GM23338 (cell line): ENCODE data around the gene STK17A. TPM values are rescaled to one million over a fixed set of nuclear protein-coding genes. Genes with fewer than 3 reads are reported as not detected.

ENCODE experiments used
- ATAC-seq: fragments of 200-7000 bp; cut with Tn5 transposase; 3 replicates; pipeline ENCODE4 v1.9.1; 2020
- DNase-seq: peaks from one replicate; pipeline ENCODE4 v3.0.0-alpha.2; 2015; ENCODE audit warnings: low spot score
- H2AFZ ChIP-seq: fragments of 200-600 bp; sonication (generic); 2 replicates; pipeline ENCODE4 v1.8.0; 2016; ENCODE audit warnings: antibody characterized with exemption, mild to moderate bottlenecking, moderate library complexity
- H3F3A ChIP-seq: fragments of 200-600 bp; sonication (generic); replicated peaks from 2 replicates; pipeline ENCODE4 v1.8.0; 2017; ENCODE audit warnings: antibody characterized with exemption, mixed run types, low read depth
- H3K27ac ChIP-seq: fragments of 200-600 bp; sonication (generic); 2 replicates; pipeline ENCODE4 v1.6.1; 2016; ENCODE audit warnings: low read depth
- H3K27me3 ChIP-seq: fragments of 200-600 bp; sonication (generic); 2 replicates; pipeline ENCODE4 v1.8.0; 2016; ENCODE audit warnings: mild to moderate bottlenecking, mixed run types, moderate library complexity; ENCODE audit not compliant: insufficient read depth
- H3K36me3 ChIP-seq: fragments of 200-600 bp; sonication (generic); 2 replicates; pipeline ENCODE4 v1.8.0; 2016; ENCODE audit warnings: mild to moderate bottlenecking; ENCODE audit not compliant: insufficient read depth
- H3K4me1 ChIP-seq: fragments of 200-600 bp; sonication (generic); 2 replicates; pipeline ENCODE4 v1.8.0; 2016; ENCODE audit warnings: mild to moderate bottlenecking, moderate library complexity; ENCODE audit not compliant: insufficient read depth
- H3K4me2 ChIP-seq: fragments of 200-600 bp; sonication (generic); 2 replicates; pipeline ENCODE4 v1.7.1; 2017; ENCODE audit warnings: mixed run types
- H3K4me3 ChIP-seq: fragments of 200-600 bp; sonication (generic); 2 replicates; pipeline ENCODE4 v1.6.1; 2016; ENCODE audit warnings: mixed run types
- H3K79me2 ChIP-seq: fragments of 200-600 bp; sonication (generic); replicated peaks from 2 replicates; pipeline ENCODE4 v1.8.0; 2017; ENCODE audit warnings: mild to moderate bottlenecking; ENCODE audit not compliant: insufficient read depth
- H3K9me2 ChIP-seq: fragments of 200-600 bp; sonication (generic); 2 replicates; pipeline ENCODE4 v1.8.0; 2017; ENCODE audit not compliant: insufficient read depth
- H4K20me1 ChIP-seq: fragments of 200-600 bp; sonication (generic); replicated peaks from 2 replicates; pipeline ENCODE4 v1.8.0; 2017; ENCODE audit warnings: mild to moderate bottlenecking; ENCODE audit not compliant: insufficient read depth
- H3K27ac Mint-ChIP-seq: 2 replicates; pipeline ENCODE4 v1.8.0; 2020; ENCODE audit warnings: inconsistent platforms, mild to moderate bottlenecking, moderate library complexity, mixed read lengths
- H3K27me3 Mint-ChIP-seq: 3 replicates; pipeline ENCODE4 v1.8.0; 2022; ENCODE audit warnings: low read depth, mild to moderate bottlenecking, moderate library complexity, mixed read lengths, inconsistent platforms; ENCODE audit not compliant: insufficient read depth, poor library complexity
- H3K36me3 Mint-ChIP-seq: 3 replicates; pipeline ENCODE4 v1.8.0; 2021; ENCODE audit warnings: low read depth, mild to moderate bottlenecking, inconsistent platforms, moderate library complexity, mixed read lengths
- H3K4me1 Mint-ChIP-seq: 3 replicates; pipeline ENCODE4 v1.8.0; 2020; ENCODE audit warnings: mild to moderate bottlenecking, inconsistent platforms, mixed read lengths
- H3K4me3 Mint-ChIP-seq: 3 replicates; pipeline ENCODE4 v1.8.0; 2021; ENCODE audit warnings: moderate library complexity, mild to moderate bottlenecking, inconsistent platforms, mixed read lengths
- H3K9me3 Mint-ChIP-seq: 3 replicates; pipeline ENCODE4 v1.8.0; 2020; ENCODE audit warnings: moderate library complexity, mild to moderate bottlenecking, inconsistent platforms, mixed read lengths
- CREB1 ChIP-seq: fragments of 250-450 bp; sonication (Bioruptor Pico); IDR thresholded peaks from 2 replicates; pipeline ENCODE4 v1.5.0; 2020; ENCODE audit warnings: low read depth, mild to moderate bottlenecking, moderate library complexity
- CTCF ChIP-seq, 2 experiments: fragments of 200-600 bp in 1 of 2; sonication (generic) in 1 of 2; conservative IDR thresholded peaks; 2 replicates each; pipeline versions ENCODE4 v1.5.1 to v1.6.1; 2016 to 2017; ENCODE audit warnings: antibody characterized with exemption in 2 of 2, low read depth in 2 of 2, mild to moderate bottlenecking in 2 of 2, moderate library complexity in 1 of 2
- ETS1 ChIP-seq: IDR thresholded peaks from 2 replicates; pipeline ENCODE4 v1.6.1; 2016; ENCODE audit warnings: antibody characterized with exemption
- EZH2 ChIP-seq: fragments of 200-600 bp; sonication (generic); IDR thresholded peaks from one replicate; pipeline ENCODE4 v1.8.0; 2017; ENCODE audit warnings: antibody characterized with exemption, mild to moderate bottlenecking, low read depth; ENCODE audit not compliant: unreplicated experiment
- EZH2phosphoT487 ChIP-seq: fragments of 200-600 bp; sonication (generic); IDR thresholded peaks from one replicate; pipeline ENCODE4 v1.8.1; 2018; ENCODE audit warnings: antibody characterized with exemption; ENCODE audit not compliant: unreplicated experiment
- JUNB ChIP-seq: IDR thresholded peaks from one replicate; pipeline ENCODE4 v1.6.1; 2016; ENCODE audit warnings: antibody characterized with exemption; ENCODE audit not compliant: unreplicated experiment
- NANOG ChIP-seq: IDR thresholded peaks from 2 replicates; pipeline ENCODE4 v1.6.1; 2016; ENCODE audit warnings: antibody characterized with exemption, borderline replicate concordance
- POLR2AphosphoS5 ChIP-seq: IDR thresholded peaks from 2 replicates; pipeline ENCODE4 v1.6.1; 2016; ENCODE audit warnings: antibody characterized with exemption, low read depth
- REST ChIP-seq: IDR thresholded peaks from one replicate; pipeline ENCODE4 v1.6.1; 2018; ENCODE audit warnings: antibody characterized with exemption; ENCODE audit not compliant: unreplicated experiment
- STAT1 ChIP-seq: IDR thresholded peaks from one replicate; pipeline ENCODE4 v1.6.1; 2016; ENCODE audit warnings: antibody characterized with exemption; ENCODE audit not compliant: unreplicated experiment
- ZNF114 ChIP-seq: fragments of 250-450 bp; sonication (Bioruptor Pico); IDR thresholded peaks from 2 replicates; pipeline ENCODE4 v1.5.0; 2020; ENCODE audit warnings: mild to moderate bottlenecking, moderate library complexity
- ZNF331 ChIP-seq: fragments of 250-450 bp; sonication (Bioruptor Pico); IDR thresholded peaks from 2 replicates; pipeline ENCODE4 v1.5.0; 2020; ENCODE audit warnings: low read depth, mild to moderate bottlenecking, moderate library complexity
- polyA plus RNA-seq: library from polyadenylated mRNA; unstranded; fragments of >200 nt; fragmentation: Nextera tagmentation; extraction: Ambion mirVana; gene quantifications from 2 replicates; pipeline ENCODE4 v1.2.1, GENCODE V29; 2016
- total RNA-seq: library from RNA; depleted of rRNA; stranded (reverse); fragments of >200 nt; shearing (Covaris generic); gene quantifications from 2 replicates; pipeline ENCODE4 v1.2.3, GENCODE V29; 2014

STK17A gene
- total and polyA plus RNA-seq, 2 experiments from 2014 or later, result 21.2 to 21.8 TPM

GRCh38 chr7:43631559-43631958, 48.7 kb downstream of the STK17A start:
- Histone ChIP-seq H4K20me1 (no peaks in the 10 kb centered on the region), H3K4me3 (no peak overlapping the region), H3F3A (no peaks in the 10 kb centered on the region), H3K27me3 (no peaks in the 10 kb centered on the region), H3K4me1 (no peaks in the 10 kb centered on the region), H2AFZ (no peak overlapping the region), H3K27ac (no peak overlapping the region), H3K79me2 (no peaks in the 10 kb centered on the region), H3K36me3 (peaks cover 13% of the 10 kb centered on the region; the same call in 1 of the 2 replicates), H3K9me2 (no peaks in the 10 kb centered on the region), H3K4me2 (no peak overlapping the region)
- no peaks in the 10 kb centered on the region for H3K4me1 Mint-ChIP-seq
- no peaks in the 10 kb centered on the region for H3K9me3 Mint-ChIP-seq
- peaks cover 5% of the 10 kb centered on the region for H3K27me3 Mint-ChIP-seq
- H3K4me3 Mint-ChIP-seq, result no peak overlapping the region
- ATAC-seq (no peak), DNase-seq (no peak)
- H3K36me3 Mint-ChIP-seq, result peaks cover 47% of the 10 kb centered on the region; the same call in 2 of the 3 replicates
- TF ChIP-seq POLR2AphosphoS5 (no peak), CTCF (conservative IDR thresholded peaks at IDR 0.05; ENCODE audit: low read depth in 2 of 2) (no peak), JUNB (no peak), EZH2phosphoT487 (no peak), STAT1 (no peak), ZNF114 (CRISPR knock-in tag) (no peak), ETS1 (no peak)
- no peak overlapping the region for H3K27ac Mint-ChIP-seq

GRCh38 chr7:43632746-43633145, 49.8 kb downstream of the STK17A start:
- H3K27ac ChIP-seq, result no peak overlapping the region
- H3K4me3 Mint-ChIP-seq, result no peak overlapping the region
- TF ChIP-seq NANOG (no peak), ZNF114 (CRISPR knock-in tag) (no peak), ETS1 (no peak), STAT1 (no peak), EZH2phosphoT487 (no peak), ZNF331 (no peak), POLR2AphosphoS5 (no peak), REST (no peak), CTCF (conservative IDR thresholded peaks at IDR 0.05; ENCODE audit: low read depth in 2 of 2) (no peak), EZH2 (no peak), JUNB (no peak), CREB1 (CRISPR knock-in tag) (no peak)

More at GRCh38 chr7:43632746-43633145, 49.8 kb downstream of the STK17A start:
- Histone ChIP-seq H3K27me3 (no peaks in the 10 kb centered on the region), H3K36me3 (peaks cover 22% of the 10 kb centered on the region; the same call in 1 of the 2 replicates), H3K4me3 (no peak overlapping the region), H3K9me2 (no peaks in the 10 kb centered on the region), H4K20me1 (no peaks in the 10 kb centered on the region), H2AFZ (no peak overlapping the region), H3K79me2 (no peaks in the 10 kb centered on the region), H3F3A (no peaks in the 10 kb centered on the region), H3K4me2 (no peak overlapping the region), H3K4me1 (no peaks in the 10 kb centered on the region)
- no peaks in the 10 kb centered on the region for H3K4me1 Mint-ChIP-seq
- peaks cover 58% of the 10 kb centered on the region for H3K36me3 Mint-ChIP-seq
- no peak overlapping the region for H3K27ac Mint-ChIP-seq
- H3K9me3 Mint-ChIP-seq, result no peaks in the 10 kb centered on the region
- peaks cover under 1% of the 10 kb centered on the region for H3K27me3 Mint-ChIP-seq
- DNase-seq (no peak), ATAC-seq (no peak)
